RWPE1 (cell line): ENCODE measurements around the gene CAAP1.

Experiments
- CTCF ChIA-PET: fragments of 350-600 bp; sonication (Branson Sonifier 250); formaldehyde crosslinking; extraction: SDS; loops from one replicate; lab custom pipeline; 2021; lab: Yijun Ruan, JAX
- POLR2A ChIA-PET: fragments of 400-600 bp; formaldehyde crosslinking; extraction: SDS; loops from one replicate; lab custom pipeline; 2020; ENCODE audit warnings: antibody characterized with exemption; ENCODE audit not compliant: low non-redundant PET; lab: Yijun Ruan, JAX
- DNase-seq: peaks from one replicate; pipeline ENCODE4 v3.0.0; 2012; ENCODE audit warnings: low spot score
- H3K27ac ChIP-seq: fragments of 450-650 bp; 2 replicates; pipeline ENCODE4 v1.5.1; 2017
- TF ChIP-seq, protein P1 (sequence below): fragments of 450-650 bp; conservative IDR thresholded peaks from 2 replicates; pipeline ENCODE4 v1.5.1; 2017; ENCODE audit warnings: low read depth, mild to moderate bottlenecking

CAAP1 gene, protein sequence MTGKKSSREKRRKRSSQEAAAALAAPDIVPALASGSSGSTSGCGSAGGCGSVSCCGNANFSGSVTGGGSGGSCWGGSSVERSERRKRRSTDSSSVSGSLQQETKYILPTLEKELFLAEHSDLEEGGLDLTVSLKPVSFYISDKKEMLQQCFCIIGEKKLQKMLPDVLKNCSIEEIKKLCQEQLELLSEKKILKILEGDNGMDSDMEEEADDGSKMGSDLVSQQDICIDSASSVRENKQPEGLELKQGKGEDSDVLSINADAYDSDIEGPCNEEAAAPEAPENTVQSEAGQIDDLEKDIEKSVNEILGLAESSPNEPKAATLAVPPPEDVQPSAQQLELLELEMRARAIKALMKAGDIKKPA

DNA sequence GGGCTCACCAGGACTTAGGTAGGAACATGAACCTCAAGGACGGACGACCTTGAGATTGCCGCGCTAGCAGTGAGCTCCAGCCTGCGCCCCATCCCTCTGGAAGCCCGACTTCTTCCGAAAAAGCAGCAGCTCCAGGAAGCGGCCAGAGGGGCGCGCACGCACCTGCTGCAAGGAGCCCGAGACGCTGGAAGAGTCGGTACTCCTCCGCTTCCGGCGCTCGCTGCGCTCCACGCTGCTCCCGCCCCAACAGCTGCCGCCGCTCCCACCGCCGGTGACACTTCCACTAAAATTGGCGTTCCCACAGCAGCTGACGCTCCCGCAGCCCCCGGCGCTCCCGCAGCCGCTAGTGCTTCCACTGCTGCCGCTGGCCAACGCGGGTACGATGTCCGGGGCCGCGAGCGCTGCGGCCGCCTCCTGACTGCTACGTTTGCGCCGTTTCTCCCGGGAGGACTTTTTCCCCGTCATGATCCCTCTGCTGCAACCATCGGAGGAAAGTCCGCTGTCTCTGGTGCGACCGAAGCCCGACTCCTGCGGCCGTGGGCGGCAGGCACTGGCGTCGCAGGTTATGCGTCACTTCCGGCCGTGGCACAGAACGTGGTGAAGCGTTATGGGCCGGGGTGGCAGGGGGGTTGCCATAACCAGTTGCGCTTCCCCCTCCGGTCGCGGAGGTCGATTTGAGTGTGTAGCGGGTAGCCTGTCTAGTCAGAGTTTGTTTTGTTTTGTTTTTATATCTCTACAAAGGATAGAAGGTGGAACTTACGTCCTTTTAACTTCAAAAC lies at the start of gene CAAP1:
Gene CAAP1, minus strand, starts transcription at position 552 of the 779 bp plus-strand sequence. Its CDS starts 87 bp downstream, at position 465.
- ChIA-PET CTCF (interaction anchor here (0.7 to 1.4 kb wide), 3 partner anchors 8 to 111 kb away, joined by 3 to 10 read pairs (median 5); no protein-coding TSS in a partner anchor), POLR2A (no interaction called here)
- TF ChIP-seq, protein P1, sequence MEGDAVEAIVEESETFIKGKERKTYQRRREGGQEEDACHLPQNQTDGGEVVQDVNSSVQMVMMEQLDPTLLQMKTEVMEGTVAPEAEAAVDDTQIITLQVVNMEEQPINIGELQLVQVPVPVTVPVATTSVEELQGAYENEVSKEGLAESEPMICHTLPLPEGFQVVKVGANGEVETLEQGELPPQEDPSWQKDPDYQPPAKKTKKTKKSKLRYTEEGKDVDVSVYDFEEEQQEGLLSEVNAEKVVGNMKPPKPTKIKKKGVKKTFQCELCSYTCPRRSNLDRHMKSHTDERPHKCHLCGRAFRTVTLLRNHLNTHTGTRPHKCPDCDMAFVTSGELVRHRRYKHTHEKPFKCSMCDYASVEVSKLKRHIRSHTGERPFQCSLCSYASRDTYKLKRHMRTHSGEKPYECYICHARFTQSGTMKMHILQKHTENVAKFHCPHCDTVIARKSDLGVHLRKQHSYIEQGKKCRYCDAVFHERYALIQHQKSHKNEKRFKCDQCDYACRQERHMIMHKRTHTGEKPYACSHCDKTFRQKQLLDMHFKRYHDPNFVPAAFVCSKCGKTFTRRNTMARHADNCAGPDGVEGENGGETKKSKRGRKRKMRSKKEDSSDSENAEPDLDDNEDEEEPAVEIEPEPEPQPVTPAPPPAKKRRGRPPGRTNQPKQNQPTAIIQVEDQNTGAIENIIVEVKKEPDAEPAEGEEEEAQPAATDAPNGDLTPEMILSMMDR = peak; percentile 75

DNA sequence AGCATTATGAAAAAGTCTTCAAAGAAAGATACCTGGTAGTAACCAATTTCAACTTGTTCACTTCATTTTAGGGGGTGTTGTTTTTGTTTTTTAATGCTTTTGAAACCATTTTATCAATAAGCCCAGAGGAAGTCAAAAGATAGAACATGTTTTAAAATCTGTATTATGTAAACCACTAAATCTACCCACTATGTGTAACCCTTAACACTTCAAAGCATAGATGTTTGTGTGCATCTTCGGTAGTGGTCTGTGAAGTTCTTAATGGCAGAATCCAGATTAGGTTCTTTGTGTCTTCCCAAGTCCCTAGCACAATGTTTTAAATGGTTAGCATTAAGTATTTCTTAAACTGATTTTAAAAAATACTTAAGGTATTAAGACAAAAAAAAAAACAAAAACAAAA lies 48.2 kb upstream of the CAAP1 start:
- POLR2A ChIA-PET = no interaction called here
- DNase-seq = no peak
- CTCF ChIA-PET = no interaction called here
- H3K27ac ChIP-seq = no peak overlapping the region
- TF ChIP-seq, protein P1 = no peak

More for the DNA sequence above, at the start of gene CAAP1:
- H3K27ac ChIP-seq = peak within 1 kb of the TSS; percentile 99
- peak; percentile 94 for DNase-seq

DNA sequence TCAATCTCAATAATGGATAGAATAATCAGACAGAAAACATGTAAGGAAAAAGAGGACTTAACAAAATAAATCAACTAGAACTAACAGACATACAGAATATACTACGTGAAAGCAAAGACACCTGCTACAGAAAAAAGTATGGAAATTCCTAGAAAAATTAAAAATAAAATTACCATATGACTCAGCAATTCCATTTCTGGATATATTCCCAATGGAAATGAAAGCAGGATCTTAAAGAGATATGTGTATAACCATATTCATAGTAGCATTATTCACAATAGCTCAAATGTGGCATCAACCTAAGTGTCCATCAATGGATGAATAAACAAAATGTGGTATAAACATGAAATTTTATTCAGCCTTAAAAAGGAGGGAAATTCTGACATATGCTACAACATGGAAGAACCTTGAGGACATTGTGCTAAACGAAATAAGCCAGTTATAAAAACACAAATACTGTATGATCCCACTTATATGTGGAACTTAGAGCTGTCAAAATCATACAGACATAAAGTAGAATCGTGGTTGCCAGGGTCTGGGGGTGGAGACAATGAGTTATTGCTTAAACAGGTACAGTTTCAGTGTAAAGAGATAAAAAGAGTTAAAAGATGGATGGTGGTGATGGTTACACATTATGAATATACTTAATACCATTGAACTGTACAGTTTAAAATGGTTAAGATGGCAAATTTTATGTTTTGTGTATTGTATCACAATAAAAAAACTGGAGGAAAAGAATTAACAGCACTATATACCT lies 47.5 kb upstream of the CAAP1 start:
- DNase-seq = no peak
- ChIA-PET POLR2A (no interaction called here), CTCF (no interaction called here)
- TF ChIP-seq, protein P1 = no peak
- H3K27ac ChIP-seq = no peak overlapping the region

DNA sequence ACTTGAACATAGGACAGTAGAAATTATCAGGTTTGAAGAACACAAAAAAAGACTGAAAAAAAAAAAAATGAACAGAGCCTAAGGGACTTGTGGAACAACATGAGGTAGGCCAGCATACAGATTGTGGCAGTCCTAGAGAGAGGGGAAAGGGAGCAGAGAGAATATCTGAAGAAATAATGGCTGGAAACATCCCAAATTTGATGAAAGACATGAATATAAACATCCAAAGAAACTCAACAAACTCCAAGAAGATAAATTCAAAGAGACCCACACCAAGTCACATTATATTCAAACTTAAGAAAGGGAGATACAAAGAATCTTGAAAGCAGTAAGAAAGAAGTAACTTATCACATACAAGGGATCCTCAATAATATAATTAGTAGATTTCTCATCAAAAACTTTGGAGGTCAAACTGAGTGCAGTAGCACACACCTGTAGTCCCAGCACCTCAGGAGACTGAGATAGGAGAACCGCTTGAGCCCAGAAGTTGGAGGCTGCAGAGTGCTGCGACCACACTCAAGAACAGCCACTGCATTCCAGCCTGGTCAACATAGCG lies 45.3 kb upstream of the CAAP1 start:
- TF ChIP-seq, protein P1 = no peak
- DNase-seq = no peak
- ChIA-PET CTCF (no interaction called here), POLR2A (no interaction called here)
- no peak overlapping the region for H3K27ac ChIP-seq

DNA sequence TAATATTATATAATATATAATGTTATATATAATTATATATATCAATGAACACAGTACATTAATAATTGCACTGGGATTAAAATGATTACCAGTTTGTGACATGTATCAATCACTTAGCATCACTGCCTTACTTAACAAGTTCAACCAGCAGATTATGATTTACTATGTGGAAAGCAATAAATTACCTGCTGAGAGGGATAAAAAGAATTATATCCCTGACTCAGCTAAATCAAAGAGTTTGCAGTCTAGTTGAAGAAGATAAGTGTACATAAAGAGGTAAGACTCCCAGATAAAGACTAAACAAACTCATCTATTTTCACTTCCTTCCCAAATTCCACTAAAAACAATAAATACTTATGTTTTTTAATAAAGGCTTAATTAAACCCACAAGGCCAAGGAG lies 43.2 kb upstream of the CAAP1 start:
- H3K27ac ChIP-seq = no peak overlapping the region
- DNase-seq = no peak
- ChIA-PET POLR2A (no interaction called here), CTCF (interaction anchor here (0.6 kb wide), 1 partner anchor 13 kb away, joined by 4 read pairs; no protein-coding TSS in a partner anchor)
- TF ChIP-seq, protein P1 = no peak
